ENCODE data around the gene SLC5A4. TPM values are rescaled to one million over a fixed set of nuclear protein-coding genes. Genes with fewer than 3 reads are reported as not detected.

Gene SLC5A4
- total RNA-seq, 1 experiment from 2014 or later = not detected

DNA sequence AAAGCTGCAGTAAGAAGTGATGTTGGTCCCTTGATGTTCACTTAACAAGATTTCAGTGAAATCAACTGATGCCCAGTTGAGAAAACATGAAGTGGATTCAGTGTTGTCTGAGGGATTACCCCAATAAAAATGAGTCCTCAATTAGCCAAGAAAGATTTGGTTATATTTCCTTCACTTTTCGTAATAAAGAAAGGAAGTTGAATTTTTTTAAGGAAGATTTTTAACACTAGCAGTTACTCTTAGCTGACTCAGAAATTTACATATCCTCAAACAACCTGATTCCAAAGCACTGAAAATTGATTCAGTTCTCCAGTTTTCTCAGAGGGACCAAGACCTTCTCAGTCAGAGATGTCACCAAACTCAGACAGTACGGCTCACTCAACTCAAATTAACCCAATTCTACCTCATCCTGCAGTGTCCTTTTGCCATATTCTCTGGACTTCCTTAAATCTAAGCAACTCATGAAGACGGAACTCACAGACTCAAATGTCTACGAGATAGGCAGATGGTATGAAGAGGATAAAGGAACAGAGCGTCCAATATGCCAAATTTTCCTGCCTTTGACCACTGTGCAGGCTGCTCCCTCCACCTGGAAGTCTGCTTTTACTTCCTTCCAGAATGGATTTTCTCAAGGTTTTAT lies 22.8 kb downstream of the SLC5A4 start:
- TF ChIP-seq POLR2AphosphoS5 (IDR thresholded peaks at IDR 0.05; ENCODE audit: low read depth, low read length) = no peak
- Histone ChIP-seq H3K27ac (ENCODE audit: low read length) (no peak overlapping the region), H3K4me3 (ENCODE audit: low read depth in 2 of 2, low read length in 2 of 2) (no peak overlapping the region), H3K36me3 (ENCODE audit: control insufficient read depth, insufficient read depth, low read length) (no peaks in the 10 kb centered on the region), H3K9me3 (ENCODE audit: control insufficient read depth, insufficient read depth, low read depth, low read length) (no peaks in the 10 kb centered on the region), H3K4me1 (ENCODE audit: control insufficient read depth, insufficient read depth, low read length) (no peaks in the 10 kb centered on the region), H3K27me3 (ENCODE audit: control insufficient read depth, insufficient read depth, low read length) (no peaks in the 10 kb centered on the region; the same call in 1 of the 2 replicates)
- in situ Hi-C loops (cut with HindIII; ENCODE audit: low pct_unique_long_range_greater_than_20kb, low sequenced_read_pairs) = no loop called here
- ChIA-PET POLR2A (no interaction called here), CTCF (no interaction called here)
- BruUV-seq (replicated peaks) = no TSS peak
- DNase-seq (ENCODE audit: low read depth, low spot score) = no peak
- intact Hi-C loops (cut with micrococcal nuclease; ENCODE audit: unreplicated experiment) = no loop called here
- ATAC-seq = no peak

DNA sequence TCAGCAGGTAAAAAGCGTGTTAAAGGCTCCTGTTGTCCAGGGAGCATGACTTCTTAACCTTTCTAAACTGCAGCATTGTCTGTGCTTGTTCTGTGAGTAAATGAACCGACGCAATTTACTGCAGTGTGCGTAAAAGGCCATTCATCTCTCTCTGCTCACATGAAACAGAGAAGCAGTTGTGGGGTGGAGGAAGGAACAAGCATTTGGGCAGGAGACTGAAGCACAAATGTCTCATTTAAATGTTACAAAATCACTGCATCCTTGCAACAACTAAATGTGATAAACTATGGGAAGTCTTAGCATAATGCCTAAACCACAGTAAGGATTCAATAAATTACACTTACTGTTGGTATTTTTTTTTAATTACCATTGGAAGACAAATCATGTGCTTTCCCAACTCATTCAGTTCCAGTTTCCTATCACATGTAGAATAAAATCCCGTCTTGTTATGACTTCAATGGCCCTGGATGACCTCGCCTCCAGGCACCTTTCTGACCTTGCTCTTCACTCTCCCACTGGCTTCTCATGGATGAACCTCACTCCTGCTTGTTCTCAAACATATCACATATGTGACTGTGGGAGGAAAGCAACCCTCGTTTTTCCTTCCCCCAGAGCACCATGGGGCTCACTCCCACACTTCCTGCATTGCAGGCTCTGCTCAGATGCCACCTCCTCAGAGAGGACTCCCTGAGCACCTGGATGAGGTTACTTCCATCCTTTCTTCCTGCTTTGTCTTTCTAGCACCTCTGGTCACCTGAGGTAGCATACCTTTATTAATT lies 28.6 kb downstream of the SLC5A4 start:
- in situ Hi-C loops (cut with HindIII; ENCODE audit: low pct_unique_long_range_greater_than_20kb, low sequenced_read_pairs) = no loop called here
- Histone ChIP-seq H3K9me3 (ENCODE audit: control insufficient read depth, insufficient read depth, low read depth, low read length) (no peaks in the 10 kb centered on the region), H3K36me3 (ENCODE audit: control insufficient read depth, insufficient read depth, low read length) (no peaks in the 10 kb centered on the region), H3K27me3 (ENCODE audit: control insufficient read depth, insufficient read depth, low read length) (no peaks in the 10 kb centered on the region), H3K4me3 (ENCODE audit: low read depth in 2 of 2, low read length in 2 of 2) (no peak overlapping the region), H3K4me1 (ENCODE audit: control insufficient read depth, insufficient read depth, low read length) (no peaks in the 10 kb centered on the region), H3K27ac (ENCODE audit: low read length) (no peak overlapping the region)
- TF ChIP-seq, protein P1, sequence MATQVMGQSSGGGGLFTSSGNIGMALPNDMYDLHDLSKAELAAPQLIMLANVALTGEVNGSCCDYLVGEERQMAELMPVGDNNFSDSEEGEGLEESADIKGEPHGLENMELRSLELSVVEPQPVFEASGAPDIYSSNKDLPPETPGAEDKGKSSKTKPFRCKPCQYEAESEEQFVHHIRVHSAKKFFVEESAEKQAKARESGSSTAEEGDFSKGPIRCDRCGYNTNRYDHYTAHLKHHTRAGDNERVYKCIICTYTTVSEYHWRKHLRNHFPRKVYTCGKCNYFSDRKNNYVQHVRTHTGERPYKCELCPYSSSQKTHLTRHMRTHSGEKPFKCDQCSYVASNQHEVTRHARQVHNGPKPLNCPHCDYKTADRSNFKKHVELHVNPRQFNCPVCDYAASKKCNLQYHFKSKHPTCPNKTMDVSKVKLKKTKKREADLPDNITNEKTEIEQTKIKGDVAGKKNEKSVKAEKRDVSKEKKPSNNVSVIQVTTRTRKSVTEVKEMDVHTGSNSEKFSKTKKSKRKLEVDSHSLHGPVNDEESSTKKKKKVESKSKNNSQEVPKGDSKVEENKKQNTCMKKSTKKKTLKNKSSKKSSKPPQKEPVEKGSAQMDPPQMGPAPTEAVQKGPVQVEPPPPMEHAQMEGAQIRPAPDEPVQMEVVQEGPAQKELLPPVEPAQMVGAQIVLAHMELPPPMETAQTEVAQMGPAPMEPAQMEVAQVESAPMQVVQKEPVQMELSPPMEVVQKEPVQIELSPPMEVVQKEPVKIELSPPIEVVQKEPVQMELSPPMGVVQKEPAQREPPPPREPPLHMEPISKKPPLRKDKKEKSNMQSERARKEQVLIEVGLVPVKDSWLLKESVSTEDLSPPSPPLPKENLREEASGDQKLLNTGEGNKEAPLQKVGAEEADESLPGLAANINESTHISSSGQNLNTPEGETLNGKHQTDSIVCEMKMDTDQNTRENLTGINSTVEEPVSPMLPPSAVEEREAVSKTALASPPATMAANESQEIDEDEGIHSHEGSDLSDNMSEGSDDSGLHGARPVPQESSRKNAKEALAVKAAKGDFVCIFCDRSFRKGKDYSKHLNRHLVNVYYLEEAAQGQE (IDR thresholded peaks at IDR 0.05; ENCODE audit: insufficient read depth in 1 of 2, low read depth in 2 of 2, low read length in 1 of 2) = no peak
- no peak for TF ChIP-seq SIN3A (IDR thresholded peaks at IDR 0.05; ENCODE audit: borderline replicate concordance, insufficient read depth, low read depth, low read length)
- no peak for TF ChIP-seq POLR2AphosphoS5 (IDR thresholded peaks at IDR 0.05; ENCODE audit: low read depth, low read length)
- TF ChIP-seq TCF7L2 (IDR thresholded peaks at IDR 0.05; ENCODE audit: low read depth, low read length) = no peak
- TF ChIP-seq, protein P2, sequence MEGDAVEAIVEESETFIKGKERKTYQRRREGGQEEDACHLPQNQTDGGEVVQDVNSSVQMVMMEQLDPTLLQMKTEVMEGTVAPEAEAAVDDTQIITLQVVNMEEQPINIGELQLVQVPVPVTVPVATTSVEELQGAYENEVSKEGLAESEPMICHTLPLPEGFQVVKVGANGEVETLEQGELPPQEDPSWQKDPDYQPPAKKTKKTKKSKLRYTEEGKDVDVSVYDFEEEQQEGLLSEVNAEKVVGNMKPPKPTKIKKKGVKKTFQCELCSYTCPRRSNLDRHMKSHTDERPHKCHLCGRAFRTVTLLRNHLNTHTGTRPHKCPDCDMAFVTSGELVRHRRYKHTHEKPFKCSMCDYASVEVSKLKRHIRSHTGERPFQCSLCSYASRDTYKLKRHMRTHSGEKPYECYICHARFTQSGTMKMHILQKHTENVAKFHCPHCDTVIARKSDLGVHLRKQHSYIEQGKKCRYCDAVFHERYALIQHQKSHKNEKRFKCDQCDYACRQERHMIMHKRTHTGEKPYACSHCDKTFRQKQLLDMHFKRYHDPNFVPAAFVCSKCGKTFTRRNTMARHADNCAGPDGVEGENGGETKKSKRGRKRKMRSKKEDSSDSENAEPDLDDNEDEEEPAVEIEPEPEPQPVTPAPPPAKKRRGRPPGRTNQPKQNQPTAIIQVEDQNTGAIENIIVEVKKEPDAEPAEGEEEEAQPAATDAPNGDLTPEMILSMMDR (IDR thresholded peaks at IDR 0.05) = no peak
- BruUV-seq (replicated peaks) = no TSS peak
- no peak for ATAC-seq
- intact Hi-C loops (cut with micrococcal nuclease; ENCODE audit: unreplicated experiment) = no loop called here
- no peak for DNase-seq (ENCODE audit: low read depth, low spot score)
- ChIA-PET CTCF (no interaction called here), POLR2A (no interaction called here)

DNA sequence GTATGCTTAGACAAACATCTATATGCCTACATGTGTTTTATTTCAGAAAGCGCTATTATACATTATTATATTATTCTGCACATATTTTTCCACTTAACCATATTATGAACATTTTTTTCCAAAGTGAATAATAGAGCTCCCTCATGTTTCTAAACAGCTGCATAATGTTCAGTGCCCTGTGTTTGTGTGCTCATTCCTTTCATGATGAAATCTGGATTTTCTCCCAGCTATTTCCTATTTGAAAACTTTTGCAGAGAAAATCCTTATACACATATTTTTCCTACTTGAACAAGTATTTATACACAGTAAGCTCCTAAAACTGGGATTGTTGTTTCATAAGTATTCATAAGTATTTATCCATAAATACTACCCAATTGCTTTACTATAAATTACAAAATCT lies 32.2 kb downstream of the SLC5A4 start:
- intact Hi-C loops (cut with micrococcal nuclease; ENCODE audit: unreplicated experiment) (no loop called here), in situ Hi-C loops (cut with HindIII; ENCODE audit: low pct_unique_long_range_greater_than_20kb, low sequenced_read_pairs) (no loop called here)
- CTCF ChIA-PET = no interaction called here
- no TSS peak for BruUV-seq (replicated peaks)
- Histone ChIP-seq H3K27me3 (ENCODE audit: control insufficient read depth, insufficient read depth, low read length) (no peaks in the 10 kb centered on the region), H3K27ac (ENCODE audit: low read length) (no peak overlapping the region), H3K4me1 (ENCODE audit: control insufficient read depth, insufficient read depth, low read length) (no peaks in the 10 kb centered on the region), H3K9me3 (ENCODE audit: control insufficient read depth, insufficient read depth, low read depth, low read length) (no peaks in the 10 kb centered on the region), H3K36me3 (ENCODE audit: control insufficient read depth, insufficient read depth, low read length) (no peaks in the 10 kb centered on the region), H3K4me3 (ENCODE audit: low read depth in 2 of 2, low read length in 2 of 2) (no peak overlapping the region)
- POLR2A ChIA-PET = interaction anchor here (0.6 kb wide), 1 partner anchor 1456 kb away, joined by 17 read pairs; no protein-coding TSS in a partner anchor
- ATAC-seq (no peak), DNase-seq (ENCODE audit: low read depth, low spot score) (no peak)
- TF ChIP-seq TCF7L2 (IDR thresholded peaks at IDR 0.05; ENCODE audit: low read depth, low read length) (no peak), POLR2AphosphoS5 (IDR thresholded peaks at IDR 0.05; ENCODE audit: low read depth, low read length) (no peak), SIN3A (IDR thresholded peaks at IDR 0.05; ENCODE audit: borderline replicate concordance, insufficient read depth, low read depth, low read length) (no peak)
- TF ChIP-seq, protein P1 (IDR thresholded peaks at IDR 0.05; ENCODE audit: insufficient read depth in 1 of 2, low read depth in 2 of 2, low read length in 1 of 2) = no peak
- TF ChIP-seq, protein P2 (IDR thresholded peaks at IDR 0.05) = no peak
